Measurements from ENCODE around the gene F10.

Gene F10

GRCh38 chr13:113140677-113141600 lies 18.3 kb downstream of the F10 start:
- DNase-seq = no peak

GRCh38 chr13:113141601-113141970 lies 19.0 kb downstream of the F10 start:
- DNase-seq = no peak

- DNase-seq = no peak
Measured at GRCh38 chr13:113142876-113143275, 20.3 kb downstream of the F10 start.

- DNase-seq = no peak
Measured at GRCh38 chr13:113143466-113144254, 21.1 kb downstream of the F10 start.

- no peak for DNase-seq
Measured at GRCh38 chr13:113144255-113144629, 21.6 kb downstream of the F10 start.

GRCh38 chr13:113145496-113145895 lies 22.9 kb downstream of the F10 start:
- DNase-seq = no peak

- no peak for DNase-seq
Measured at GRCh38 chr13:113145911-113146598, 23.5 kb downstream of the F10 start.

- no peak for DNase-seq
Measured at GRCh38 chr13:113146750-113147149, 24.2 kb downstream of the F10 start.

- no peak for DNase-seq
Measured at GRCh38 chr13:113147206-113147605, 24.6 kb downstream of the F10 start.

GRCh38 chr13:113148407-113148806 lies 25.8 kb downstream of the F10 start:
- no peak for DNase-seq

- no peak for DNase-seq
Measured at GRCh38 chr13:113148940-113149503, 26.4 kb downstream of the F10 start.

- no peak for DNase-seq
Measured at GRCh38 chr13:113149711-113150549, 27.3 kb downstream of the F10 start.

GRCh38 chr13:113150550-113151365 lies 28.2 kb downstream of the F10 start:
- no peak for DNase-seq

GRCh38 chr13:113151745-113152690 lies 29.4 kb downstream of the F10 start:
- DNase-seq = no peak

GRCh38 chr13:113152691-113152983 lies 30.0 kb downstream of the F10 start:
- no peak for DNase-seq

GRCh38 chr13:113152984-113153809 lies 30.6 kb downstream of the F10 start:
- DNase-seq = no peak

- DNase-seq = no peak
Measured at GRCh38 chr13:113153810-113154748, 31.5 kb downstream of the F10 start.

GRCh38 chr13:113155201-113155600 lies 32.6 kb downstream of the F10 start:
- no peak for DNase-seq
